ENCODE measurements around the gene ABCB8. TPM values are rescaled to one million over a fixed set of nuclear protein-coding genes. Genes with fewer than 3 reads are reported as not detected.

Gene ABCB8
- total and polyA plus RNA-seq, 2 of the 4 experiments (the other 2 are of a cell fraction): 16.3 to 26.8 TPM

DNA sequence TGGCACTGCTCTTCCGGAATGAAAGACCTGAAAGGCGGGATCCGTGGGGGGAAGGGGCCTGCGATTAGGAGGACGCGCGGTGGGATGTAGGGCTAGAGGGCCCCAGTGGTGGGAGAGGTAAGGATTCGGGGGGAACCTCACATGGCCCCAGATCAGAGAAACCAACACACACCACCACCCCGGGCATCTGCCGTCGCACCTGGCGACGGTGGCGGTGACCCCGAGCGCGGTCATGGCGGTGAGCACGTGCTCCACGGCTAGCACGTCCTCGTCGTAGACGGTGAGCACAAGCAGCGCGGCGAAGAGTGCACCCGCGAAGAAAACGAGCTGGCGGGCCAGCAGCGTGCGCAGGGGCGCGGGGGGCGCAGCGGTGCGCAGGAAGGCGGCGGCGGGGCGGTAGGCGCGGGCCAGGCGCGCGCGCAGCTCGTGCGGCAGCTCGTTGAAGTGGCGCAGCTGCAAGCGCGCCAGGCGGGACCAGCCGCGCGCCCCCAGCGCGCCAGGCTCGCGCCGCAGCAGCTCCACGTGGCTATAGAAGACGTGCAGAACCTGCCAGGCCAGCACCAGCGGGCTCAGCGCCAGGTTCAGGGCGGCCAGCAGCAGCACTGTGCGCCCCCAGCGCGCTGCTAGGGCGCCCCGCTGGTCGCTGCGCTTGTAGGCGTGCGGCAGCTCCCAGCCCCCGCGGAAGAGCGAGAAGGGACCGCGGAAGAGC, 9.7 kb upstream of the ABCB8 start:
- 0 out of 2 replicates have a peak, but pooled peaks have one; percentile 9 for TF ChIP-seq MXI1 (IDR thresholded peaks at IDR 0.05; ENCODE audit: borderline replicate concordance, low read depth, low read length)
- TF ChIP-seq USF2 (IDR thresholded peaks at IDR 0.05; ENCODE audit: low read depth, low read length): 0 out of 2 replicates have a peak, but pooled peaks have one; percentile 5
- no peak for TF ChIP-seq RFX5 (IDR thresholded peaks at IDR 0.05; ENCODE audit: low read depth, low read length)
- peak overlapping the region; percentile 38; the same call in 1 of the 2 replicates for H3K23ac ChIP-seq (ENCODE audit: low read depth, low read length)
- BruUV-seq (replicated peaks): no TSS peak
- no peaks in the 10 kb centered on the region for H3K9me3 ChIP-seq (ENCODE audit: control insufficient read depth, insufficient read depth, low read length)
- peak; percentile 51 for ATAC-seq (ENCODE audit: low read depth)
- no peak overlapping the region for H4K5ac ChIP-seq (ENCODE audit: low read depth, low read length)
- WGBS, 2 experiments (ENCODE audit: extremely low coverage in 2 of 2, insufficient read length in 1 of 2): 4% methylated on average over 39 of the region's 82 CpGs; no CpG with 5 or more reads in 1 of the 2 experiments
- peaks cover 3% of the 10 kb centered on the region; the same call in 1 of the 2 replicates for H3K4me1 ChIP-seq (ENCODE audit: control insufficient read depth, insufficient read depth, low read length)
- no peaks in the 10 kb centered on the region for H3K36me3 ChIP-seq (ENCODE audit: control insufficient read depth, insufficient read depth, low read length)
- peaks cover 64% of the 10 kb centered on the region for H3K27me3 ChIP-seq (ENCODE audit: control insufficient read depth, insufficient read depth, low read length)
- in situ Hi-C loops (cut with MboI; ENCODE audit: low sequenced_read_pairs): no loop called here
- no peak overlapping the region; the same call in 1 of the 2 replicates for H4K91ac ChIP-seq (ENCODE audit: insufficient read depth, low read depth, low read length)
- intact Hi-C loops (cut with micrococcal nuclease): loop anchor here (2.0 kb wide), 1 partner anchor 56 kb away; no protein-coding TSS in a partner anchor
- peak overlapping the region; percentile 23 for H3K4me3 ChIP-seq (ENCODE audit: insufficient read depth, low read depth, low read length)
- H3K14ac ChIP-seq (replicated peaks; ENCODE audit: low read depth, low read length): no peak overlapping the region
- no peak for DNase-seq
- no peak overlapping the region for H2BK15ac ChIP-seq (ENCODE audit: low read depth, low read length)
- no peak overlapping the region for H2BK120ac ChIP-seq (ENCODE audit: low read depth, low read length)
- POLR2A ChIA-PET (ENCODE audit: unreplicated experiment): no interaction called here
- H3K56ac ChIP-seq (ENCODE audit: extremely low read depth, insufficient read depth, low read length): no peak overlapping the region
- H4K20me1 ChIP-seq (ENCODE audit: insufficient read depth, low read length): no peaks in the 10 kb centered on the region
- H4K8ac ChIP-seq (ENCODE audit: low read depth in 2 of 2, low read length in 2 of 2): no peak overlapping the region
- H3K4ac ChIP-seq (ENCODE audit: low read depth, low read length): no peak overlapping the region
- H2AK9ac ChIP-seq (replicated peaks; ENCODE audit: low read depth, low read length, poor library complexity): peak overlapping the region; percentile 85
- H3K9me1 ChIP-seq (ENCODE audit: insufficient read depth, low read length): no peaks in the 10 kb centered on the region
- H2BK5ac ChIP-seq (ENCODE audit: low read depth, low read length, poor library complexity, severe bottlenecking): no peak overlapping the region
- H3K79me1 ChIP-seq (ENCODE audit: low read depth in 1 of 2, low read length in 2 of 2): no peaks in the 10 kb centered on the region
- dilution Hi-C loops (cut with HindIII; ENCODE audit: low sequenced_read_pairs, unreplicated experiment): no loop called here
- peak overlapping the region; percentile 66 for H3K4me2 ChIP-seq (ENCODE audit: low read depth, low read length)
- no peak overlapping the region for H2BK20ac ChIP-seq (ENCODE audit: low read depth, low read length)
- CTCF ChIA-PET: interaction anchor here (0.5 to 1.1 kb wide), 6 partner anchors 10 to 1267 kb away, joined by 3 to 8 read pairs (median 4); partner anchors contain the start of gene ABCB8
- no peak overlapping the region for H2AK5ac ChIP-seq (ENCODE audit: low read depth, low read length)
- H3K9ac ChIP-seq (ENCODE audit: low read depth, low read length): no peak overlapping the region
- no peak overlapping the region for H3K18ac ChIP-seq (ENCODE audit: low read depth, low read length)
- peak overlapping the region; percentile 84 for H2AFZ ChIP-seq (replicated peaks; ENCODE audit: low read length, poor library complexity)
- no peak overlapping the region for H3K27ac ChIP-seq (ENCODE audit: insufficient read depth, low read length)
